22Rv1 (cell line): ENCODE results near the gene ITPR1.

Experiments
- ZFX ChIP-seq: fragments of 450-650 bp; IDR thresholded peaks from 2 replicates; pipeline ENCODE4 v1.6.1; 2017; ENCODE audit warnings: antibody characterized with exemption, borderline replicate concordance
- TF ChIP-seq, protein P1 (sequence below): fragments of 450-650 bp; IDR thresholded peaks from 2 replicates; pipeline ENCODE4 v1.5.1; 2017; ENCODE audit warnings: mild to moderate bottlenecking

DNA sequence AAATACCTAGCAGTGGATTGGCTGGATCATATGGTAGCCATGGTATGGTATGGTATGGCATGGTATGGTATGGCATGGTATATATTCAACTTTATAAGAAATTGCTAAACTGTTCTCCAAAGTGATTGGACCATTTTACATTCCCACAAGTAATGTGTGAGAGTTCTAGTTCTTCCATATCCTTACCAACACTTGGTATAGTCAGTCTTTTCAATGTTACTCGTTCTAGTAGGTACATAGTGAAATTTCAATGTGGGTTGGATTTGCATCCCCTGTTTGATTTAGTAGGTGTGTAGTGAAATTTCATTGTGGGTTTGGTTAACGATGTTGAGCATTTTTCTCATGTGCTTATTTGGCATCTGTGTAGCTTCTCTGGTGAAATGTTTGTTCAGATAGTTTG, 154.3 kb downstream of the ITPR1 start:
- TF ChIP-seq, protein P1, sequence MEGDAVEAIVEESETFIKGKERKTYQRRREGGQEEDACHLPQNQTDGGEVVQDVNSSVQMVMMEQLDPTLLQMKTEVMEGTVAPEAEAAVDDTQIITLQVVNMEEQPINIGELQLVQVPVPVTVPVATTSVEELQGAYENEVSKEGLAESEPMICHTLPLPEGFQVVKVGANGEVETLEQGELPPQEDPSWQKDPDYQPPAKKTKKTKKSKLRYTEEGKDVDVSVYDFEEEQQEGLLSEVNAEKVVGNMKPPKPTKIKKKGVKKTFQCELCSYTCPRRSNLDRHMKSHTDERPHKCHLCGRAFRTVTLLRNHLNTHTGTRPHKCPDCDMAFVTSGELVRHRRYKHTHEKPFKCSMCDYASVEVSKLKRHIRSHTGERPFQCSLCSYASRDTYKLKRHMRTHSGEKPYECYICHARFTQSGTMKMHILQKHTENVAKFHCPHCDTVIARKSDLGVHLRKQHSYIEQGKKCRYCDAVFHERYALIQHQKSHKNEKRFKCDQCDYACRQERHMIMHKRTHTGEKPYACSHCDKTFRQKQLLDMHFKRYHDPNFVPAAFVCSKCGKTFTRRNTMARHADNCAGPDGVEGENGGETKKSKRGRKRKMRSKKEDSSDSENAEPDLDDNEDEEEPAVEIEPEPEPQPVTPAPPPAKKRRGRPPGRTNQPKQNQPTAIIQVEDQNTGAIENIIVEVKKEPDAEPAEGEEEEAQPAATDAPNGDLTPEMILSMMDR = no peak
- no peak for TF ChIP-seq ZFX
